Suprapubic skin (tissue), 4 donors: ENCODE measurements around the gene GRIN2A. TPM values are rescaled to one million over a fixed set of nuclear protein-coding genes. Genes with fewer than 3 reads are reported as not detected.

Experiments
- DNase-seq, 2 donors: peaks; one replicate each; pipeline ENCODE4 v3.0.0-alpha.2; 2019; ENCODE audit warnings: low spot score in 2 of 2
- H3K27ac ChIP-seq: fragments of 200-600 bp; sonication (generic); one replicate; pipeline ENCODE4 v1.5.1; 2019
- H3K27me3 ChIP-seq: fragments of 200-600 bp; sonication (generic); one replicate; pipeline ENCODE4 v1.5.1; 2019
- H3K36me3 ChIP-seq: fragments of 200-600 bp; sonication (generic); one replicate; pipeline ENCODE4 v1.5.1; 2019
- H3K4me1 ChIP-seq: fragments of 200-600 bp; sonication (generic); one replicate; pipeline ENCODE4 v1.5.1; 2019
- H3K4me3 ChIP-seq: fragments of 200-600 bp; sonication (generic); one replicate; pipeline ENCODE4 v1.5.1; 2019; ENCODE audit warnings: mild to moderate bottlenecking
- H3K9me3 ChIP-seq: fragments of 200-600 bp; sonication (generic); one replicate; pipeline ENCODE4 v1.5.1; 2019
- EP300 ChIP-seq: sonication (generic); formaldehyde crosslinking; IDR thresholded peaks from one replicate; pipeline ENCODE4 v1.6.1; 2017; ENCODE audit warnings: antibody characterized with exemption
- POLR2A ChIP-seq, 2 donors: fragments of 450-650 bp; IDR thresholded peaks; one replicate each; pipeline ENCODE4 v1.6.1; 2017; ENCODE audit warnings: antibody characterized with exemption in 2 of 2, mild to moderate bottlenecking in 2 of 2, moderate library complexity in 2 of 2
- POLR2AphosphoS5 ChIP-seq, 3 donors: sonication (generic); formaldehyde crosslinking; IDR thresholded peaks; one replicate each; pipeline ENCODE4 v1.6.1; 2017; ENCODE audit warnings: antibody characterized with exemption in 3 of 3
- WGBS: methylation state at CpG from one replicate; pipeline ENCODE4 v1.1.5; 2018; 5-methylcytosine and 5-hydroxymethylcytosine counted together
- total RNA-seq, 4 donors: library from RNA; depleted of rRNA; stranded (reverse); fragments of >200 nt; gene quantifications; one replicate each; pipeline ENCODE4 v1.1.0, GENCODE V29; 2016
- TF ChIP-seq, protein P1 (sequence below), 2 donors: fragments of 200-600 bp in 1 of 2; fragments of 450-650 bp in 1 of 2; sonication (generic) in 1 of 2; IDR thresholded peaks; one replicate each; pipeline ENCODE4 v1.5.1; 2016 to 2019; ENCODE audit warnings: antibody characterized with exemption in 2 of 2, mild to moderate bottlenecking in 1 of 2, moderate library complexity in 1 of 2

Gene GRIN2A
- total RNA-seq, 4 donors from 2014 or later: 0.08 to 5.4 (median 1.3) TPM

- Histone ChIP-seq H3K27ac (no peak overlapping the region), H3K4me3 (no peak overlapping the region), H3K9me3 (no peaks in the 10 kb centered on the region), H3K4me1 (no peaks in the 10 kb centered on the region), H3K36me3 (no peaks in the 10 kb centered on the region), H3K27me3 (peaks cover under 1% of the 10 kb centered on the region)
- 83% methylated on average over 12 of the region's 12 CpGs for WGBS
- no peak for DNase-seq
- TF ChIP-seq POLR2A (IDR thresholded peaks at IDR 0.05) (no peak), POLR2AphosphoS5 (IDR thresholded peaks at IDR 0.05) (no peak), EP300 (no peak)
- TF ChIP-seq, protein P1, sequence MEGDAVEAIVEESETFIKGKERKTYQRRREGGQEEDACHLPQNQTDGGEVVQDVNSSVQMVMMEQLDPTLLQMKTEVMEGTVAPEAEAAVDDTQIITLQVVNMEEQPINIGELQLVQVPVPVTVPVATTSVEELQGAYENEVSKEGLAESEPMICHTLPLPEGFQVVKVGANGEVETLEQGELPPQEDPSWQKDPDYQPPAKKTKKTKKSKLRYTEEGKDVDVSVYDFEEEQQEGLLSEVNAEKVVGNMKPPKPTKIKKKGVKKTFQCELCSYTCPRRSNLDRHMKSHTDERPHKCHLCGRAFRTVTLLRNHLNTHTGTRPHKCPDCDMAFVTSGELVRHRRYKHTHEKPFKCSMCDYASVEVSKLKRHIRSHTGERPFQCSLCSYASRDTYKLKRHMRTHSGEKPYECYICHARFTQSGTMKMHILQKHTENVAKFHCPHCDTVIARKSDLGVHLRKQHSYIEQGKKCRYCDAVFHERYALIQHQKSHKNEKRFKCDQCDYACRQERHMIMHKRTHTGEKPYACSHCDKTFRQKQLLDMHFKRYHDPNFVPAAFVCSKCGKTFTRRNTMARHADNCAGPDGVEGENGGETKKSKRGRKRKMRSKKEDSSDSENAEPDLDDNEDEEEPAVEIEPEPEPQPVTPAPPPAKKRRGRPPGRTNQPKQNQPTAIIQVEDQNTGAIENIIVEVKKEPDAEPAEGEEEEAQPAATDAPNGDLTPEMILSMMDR (IDR thresholded peaks at IDR 0.05): no peak
Measured at GRCh38 chr16:9824200-9825068, 357.8 kb downstream of the GRIN2A start.

DNA sequence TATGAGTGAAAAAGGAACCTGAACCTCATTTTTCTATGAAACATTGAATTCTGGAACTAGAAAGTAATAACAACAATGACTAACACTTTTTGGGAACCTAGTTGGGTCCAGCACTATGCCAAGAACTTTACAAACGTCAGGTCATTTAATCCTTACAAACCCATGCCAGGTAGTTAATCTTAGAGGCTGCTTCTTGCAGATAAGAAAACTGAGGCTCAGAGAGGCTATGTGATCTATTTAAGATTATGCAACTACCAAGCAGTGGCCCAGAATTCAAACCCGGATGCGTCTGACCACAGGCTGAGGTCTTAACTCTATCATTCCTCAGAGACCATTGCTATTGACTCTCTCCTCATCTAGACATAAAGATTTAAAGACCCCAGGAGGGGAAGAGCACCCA is 358.7 kb downstream of the GRIN2A start:
- WGBS: 62% methylated on average over 3 of the region's 3 CpGs
- TF ChIP-seq POLR2AphosphoS5 (IDR thresholded peaks at IDR 0.05): no peak
- no peak for TF ChIP-seq EP300
- TF ChIP-seq POLR2A (IDR thresholded peaks at IDR 0.05): no peak
- no peak overlapping the region for H3K4me3 ChIP-seq
- DNase-seq: no peak
- no peaks in the 10 kb centered on the region for H3K36me3 ChIP-seq
- H3K27ac ChIP-seq: no peak overlapping the region
- H3K27me3 ChIP-seq: peaks cover 4% of the 10 kb centered on the region
- H3K4me1 ChIP-seq: no peaks in the 10 kb centered on the region
- H3K9me3 ChIP-seq: no peaks in the 10 kb centered on the region

GRCh38 chr16:9821970-9822369 is 360.3 kb downstream of the GRIN2A start:
- Histone ChIP-seq H3K27ac (no peak overlapping the region), H3K4me1 (no peaks in the 10 kb centered on the region), H3K4me3 (no peak overlapping the region), H3K9me3 (no peaks in the 10 kb centered on the region), H3K27me3 (peaks cover 4% of the 10 kb centered on the region), H3K36me3 (no peaks in the 10 kb centered on the region)
- TF ChIP-seq POLR2AphosphoS5 (IDR thresholded peaks at IDR 0.05) (no peak), EP300 (no peak), POLR2A (IDR thresholded peaks at IDR 0.05) (no peak)
- TF ChIP-seq, protein P1 (IDR thresholded peaks at IDR 0.05): no peak
- WGBS: 67% methylated on average over 7 of the region's 7 CpGs
- DNase-seq: no peak

DNA sequence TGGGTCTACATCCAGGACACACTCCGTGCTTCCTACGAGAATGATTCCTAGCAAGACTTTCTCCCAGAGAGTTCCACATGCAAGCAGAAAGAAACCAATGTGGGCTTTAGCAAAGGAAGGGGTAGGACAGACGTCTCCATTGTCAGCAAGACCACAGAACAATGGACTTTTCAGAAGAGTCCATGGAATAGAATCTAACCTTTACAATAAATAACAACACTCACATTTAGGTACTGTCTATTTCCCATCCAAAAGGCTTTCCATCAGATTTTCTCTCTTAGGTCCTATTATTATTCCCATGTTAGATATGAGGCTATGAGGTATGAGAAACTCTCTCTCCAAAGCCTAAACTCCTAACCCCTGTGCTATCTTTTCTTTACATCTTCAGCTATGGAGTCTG is 360.9 kb downstream of the GRIN2A start:
- H3K27me3 ChIP-seq: peaks cover 4% of the 10 kb centered on the region
- no peaks in the 10 kb centered on the region for H3K9me3 ChIP-seq
- no peak for TF ChIP-seq POLR2A (IDR thresholded peaks at IDR 0.05)
- 72% methylated on average over 3 of the region's 3 CpGs for WGBS
- H3K4me1 ChIP-seq: no peaks in the 10 kb centered on the region
- DNase-seq: no peak
- no peak overlapping the region for H3K4me3 ChIP-seq
- H3K27ac ChIP-seq: no peak overlapping the region
- no peaks in the 10 kb centered on the region for H3K36me3 ChIP-seq

GRCh38 chr16:9820476-9821246 is 361.6 kb downstream of the GRIN2A start:
- TF ChIP-seq POLR2A (IDR thresholded peaks at IDR 0.05): no peak
- TF ChIP-seq, protein P1 (IDR thresholded peaks at IDR 0.05): no peak
- no peak for TF ChIP-seq POLR2AphosphoS5 (IDR thresholded peaks at IDR 0.05)
- TF ChIP-seq EP300: no peak
- 66% methylated on average over 8 of the region's 8 CpGs for WGBS
- Histone ChIP-seq H3K4me3 (no peak overlapping the region), H3K27ac (no peak overlapping the region), H3K36me3 (no peaks in the 10 kb centered on the region), H3K27me3 (peaks cover 4% of the 10 kb centered on the region), H3K4me1 (no peaks in the 10 kb centered on the region), H3K9me3 (no peaks in the 10 kb centered on the region)
- DNase-seq: no peak

- WGBS: 94% methylated on average over 1 of the region's 1 CpG
- Histone ChIP-seq H3K36me3 (no peaks in the 10 kb centered on the region), H3K4me1 (no peaks in the 10 kb centered on the region)
Measured at GRCh38 chr16:9818702-9819101, 363.5 kb downstream of the GRIN2A start.

More at GRCh38 chr16:9818702-9819101, 363.5 kb downstream of the GRIN2A start:
- Histone ChIP-seq H3K4me3 (no peak overlapping the region), H3K27me3 (peaks cover 4% of the 10 kb centered on the region), H3K27ac (no peak overlapping the region), H3K9me3 (no peaks in the 10 kb centered on the region)
- DNase-seq: no peak
- no peak for TF ChIP-seq EP300
- TF ChIP-seq POLR2A (IDR thresholded peaks at IDR 0.05): no peak
